T-helper 2 cell treated with Interferon-gamma antibody and Interleukin-4, amounts not matched to agents 5 μg/mL and 100 μg/mL, for 36 hours (primary cell): Measurements from ENCODE around the gene SCYL2.
"Not testable (repeated sequence)": the region's sequence is repeated elsewhere in the genome, so short reads cannot be mapped to it uniquely, and the experiment has no call there.

Experiments
- DNase-seq: peaks from one replicate; pipeline ENCODE4 v3.0.0; 2021; ENCODE audit warnings: low spot score
- H3K27ac Mint-ChIP-seq: one replicate; pipeline ENCODE4 v1.8.0; 2021; ENCODE audit warnings: mild to moderate bottlenecking, mixed read lengths
- H3K27me3 Mint-ChIP-seq: one replicate; pipeline ENCODE4 v1.8.0; 2021; ENCODE audit warnings: low read depth, mixed read lengths
- H3K36me3 Mint-ChIP-seq: one replicate; pipeline ENCODE4 v1.8.0; 2021; ENCODE audit warnings: low read depth, mixed read lengths
- H3K4me1 Mint-ChIP-seq: one replicate; pipeline ENCODE4 v1.8.0; 2021; ENCODE audit warnings: low read depth, mixed read lengths
- H3K4me3 Mint-ChIP-seq: one replicate; pipeline ENCODE4 v1.8.0; 2022; ENCODE audit warnings: mild to moderate bottlenecking, moderate library complexity, mixed read lengths
- H3K9me3 Mint-ChIP-seq: one replicate; pipeline ENCODE4 v1.8.0; 2021; ENCODE audit warnings: mixed read lengths

The SCYL2 gene

GRCh38 chr12:100243137-100243536, 23.8 kb upstream of the SCYL2 start:
- H3K4me1 Mint-ChIP-seq = no peaks in the 10 kb centered on the region
- no peaks in the 10 kb centered on the region for H3K9me3 Mint-ChIP-seq
- no peak overlapping the region for H3K4me3 Mint-ChIP-seq
- no peak for DNase-seq
- no peaks in the 10 kb centered on the region for H3K27me3 Mint-ChIP-seq
- H3K27ac Mint-ChIP-seq = no peak overlapping the region
- H3K36me3 Mint-ChIP-seq = no peaks in the 10 kb centered on the region

DNA sequence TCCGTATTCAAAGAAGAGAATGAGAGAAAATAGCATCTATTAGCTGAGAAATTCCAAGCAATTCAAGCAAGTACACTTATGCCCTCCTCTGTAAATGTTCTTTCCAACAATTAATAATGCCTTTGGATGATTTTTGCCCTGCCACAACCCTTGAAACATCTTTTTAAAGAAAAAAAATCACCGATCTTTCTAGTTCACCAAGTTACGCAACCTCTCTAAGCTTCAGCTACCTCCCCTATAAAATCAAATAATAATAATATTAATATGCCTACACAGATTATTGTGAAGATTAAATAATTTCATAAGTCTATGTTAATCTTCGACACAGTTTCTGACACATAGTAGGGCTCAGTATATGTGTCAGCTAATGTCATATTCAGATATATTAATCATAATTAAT, 19.2 kb upstream of the SCYL2 start:
- no peaks in the 10 kb centered on the region for H3K9me3 Mint-ChIP-seq
- no peak for DNase-seq
- H3K27me3 Mint-ChIP-seq = no peaks in the 10 kb centered on the region
- H3K4me3 Mint-ChIP-seq = no peak overlapping the region
- no peaks in the 10 kb centered on the region for H3K36me3 Mint-ChIP-seq
- H3K4me1 Mint-ChIP-seq = no peaks in the 10 kb centered on the region
- no peak overlapping the region for H3K27ac Mint-ChIP-seq

DNA sequence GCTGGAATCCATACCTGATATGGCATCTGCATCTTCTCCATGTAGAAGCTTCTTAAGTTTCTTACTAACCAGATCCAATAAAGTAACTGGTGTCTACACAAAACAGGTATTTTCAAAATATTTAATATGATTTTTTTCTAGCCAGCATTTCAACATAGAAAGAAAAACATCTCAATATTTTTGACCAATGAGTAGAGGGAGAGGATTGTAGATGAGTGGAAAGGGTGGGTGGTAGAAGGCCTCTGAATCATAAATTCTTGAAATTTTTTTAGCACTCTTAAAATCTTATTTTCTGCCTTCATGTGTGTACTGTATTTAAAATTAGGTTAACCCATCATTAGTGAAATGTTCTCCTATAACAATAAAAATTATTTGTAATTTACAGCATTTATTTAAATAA, 18.1 kb upstream of the SCYL2 start:
- Mint-ChIP-seq H3K4me3 (no peak overlapping the region), H3K4me1 (no peaks in the 10 kb centered on the region), H3K36me3 (no peaks in the 10 kb centered on the region), H3K9me3 (no peaks in the 10 kb centered on the region), H3K27me3 (no peaks in the 10 kb centered on the region), H3K27ac (no peak overlapping the region)
- no peak for DNase-seq

DNA sequence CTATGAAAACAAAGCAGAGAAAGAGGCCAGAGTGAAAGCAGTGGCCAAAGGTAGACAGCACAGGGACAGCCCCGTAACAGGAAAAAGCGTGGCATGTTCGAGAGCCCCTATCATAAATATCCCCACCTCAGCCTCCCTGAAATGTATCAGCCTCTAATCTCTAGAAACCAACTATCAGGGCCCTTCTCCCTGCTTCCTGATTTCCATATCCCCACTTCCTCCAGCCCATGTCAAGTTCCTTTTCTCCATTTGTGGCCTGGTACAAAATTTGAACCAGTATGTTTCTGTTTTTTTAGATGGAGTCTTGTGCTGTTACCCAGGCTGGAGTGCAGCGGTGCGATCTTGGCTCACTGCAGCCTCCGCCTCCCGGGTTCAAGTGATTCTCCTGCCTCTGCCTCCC, 17.0 kb upstream of the SCYL2 start:
- H3K4me3 Mint-ChIP-seq = no peak overlapping the region
- H3K36me3 Mint-ChIP-seq = no peaks in the 10 kb centered on the region
- H3K9me3 Mint-ChIP-seq = no peaks in the 10 kb centered on the region
- H3K27me3 Mint-ChIP-seq = no peaks in the 10 kb centered on the region
- H3K27ac Mint-ChIP-seq = no peak overlapping the region
- H3K4me1 Mint-ChIP-seq = no peaks in the 10 kb centered on the region
- DNase-seq = no peak

GRCh38 chr12:100251917-100252316, 15.1 kb upstream of the SCYL2 start:
- Mint-ChIP-seq H3K27ac (no peak overlapping the region), H3K4me1 (no peaks in the 10 kb centered on the region), H3K36me3 (no peaks in the 10 kb centered on the region), H3K27me3 (no peaks in the 10 kb centered on the region), H3K9me3 (no peaks in the 10 kb centered on the region), H3K4me3 (no peak overlapping the region)
- DNase-seq = no peak

DNA sequence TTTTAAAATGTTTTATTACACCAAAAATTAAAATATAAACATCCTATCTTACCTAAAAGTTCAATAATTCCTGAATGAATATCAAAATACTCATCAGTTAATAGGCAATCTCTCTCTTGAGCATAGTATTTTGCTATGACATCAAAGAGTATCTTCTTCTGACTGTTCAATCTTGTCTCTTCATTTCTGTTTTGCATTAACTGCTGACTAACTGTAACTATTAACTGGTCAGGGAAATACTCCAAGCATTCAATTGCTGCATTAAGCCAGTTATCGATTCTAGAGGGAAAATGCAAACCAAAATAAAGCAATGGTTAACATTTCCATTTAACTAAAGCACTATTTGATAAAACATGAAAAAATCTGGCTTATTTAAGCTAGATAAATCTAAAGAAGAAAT, 13.5 kb upstream of the SCYL2 start:
- Mint-ChIP-seq H3K36me3 (peaks cover 1% of the 10 kb centered on the region), H3K4me3 (no peak overlapping the region), H3K27me3 (no peaks in the 10 kb centered on the region), H3K4me1 (peaks cover 8% of the 10 kb centered on the region), H3K9me3 (no peaks in the 10 kb centered on the region), H3K27ac (no peak overlapping the region)
- DNase-seq = no peak

DNA sequence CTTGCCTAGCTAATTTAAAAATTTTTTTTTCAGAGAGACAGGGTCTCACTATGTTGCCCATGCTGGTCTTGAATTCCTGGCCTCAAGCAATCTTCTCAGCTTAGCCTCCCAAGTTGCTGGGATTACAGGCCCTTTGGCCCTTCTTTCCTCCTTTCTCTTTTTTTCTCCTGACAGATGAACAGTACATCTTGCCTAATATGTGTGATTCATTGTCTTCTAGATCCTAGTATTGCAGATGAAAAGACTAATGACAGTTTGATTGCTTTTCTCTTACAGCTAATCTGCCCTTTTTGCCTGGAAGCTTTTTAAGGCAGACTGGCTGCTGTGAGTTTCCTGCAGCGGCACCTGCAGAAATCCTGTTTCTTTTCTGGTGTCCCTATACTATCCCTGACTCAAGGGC, 12.1 kb upstream of the SCYL2 start:
- H3K9me3 Mint-ChIP-seq = no peaks in the 10 kb centered on the region
- no peak overlapping the region for H3K4me3 Mint-ChIP-seq
- H3K27ac Mint-ChIP-seq = no peak overlapping the region
- no peak for DNase-seq
- H3K36me3 Mint-ChIP-seq = peaks cover 1% of the 10 kb centered on the region
- H3K4me1 Mint-ChIP-seq = peaks cover 8% of the 10 kb centered on the region
- H3K27me3 Mint-ChIP-seq = no peaks in the 10 kb centered on the region

DNA sequence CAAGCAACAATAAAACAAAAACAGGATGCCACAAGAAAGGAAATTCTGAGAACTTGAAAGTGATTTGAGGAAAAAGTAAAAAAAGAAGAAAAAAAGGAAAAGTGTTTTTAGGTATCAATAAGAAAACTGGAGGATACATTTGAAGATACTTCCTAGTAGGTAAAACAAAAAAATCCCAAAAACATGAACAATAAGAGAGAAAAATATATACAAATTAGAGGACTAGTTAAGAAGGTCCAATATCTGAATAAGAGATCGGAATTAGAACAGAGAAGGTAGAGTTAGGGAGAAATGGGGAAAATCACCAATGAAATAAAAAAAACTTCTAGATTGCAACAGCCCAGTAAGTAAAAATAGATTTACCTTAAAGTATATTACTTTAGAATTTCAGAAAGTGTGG, 8.8 kb upstream of the SCYL2 start:
- peak overlapping the region; percentile 22 for H3K4me3 Mint-ChIP-seq
- H3K27ac Mint-ChIP-seq = no peak overlapping the region
- no peak for DNase-seq
- H3K9me3 Mint-ChIP-seq = no peaks in the 10 kb centered on the region
- no peaks in the 10 kb centered on the region for H3K27me3 Mint-ChIP-seq
- peaks cover 8% of the 10 kb centered on the region for H3K4me1 Mint-ChIP-seq
- peaks cover 1% of the 10 kb centered on the region for H3K36me3 Mint-ChIP-seq

DNA sequence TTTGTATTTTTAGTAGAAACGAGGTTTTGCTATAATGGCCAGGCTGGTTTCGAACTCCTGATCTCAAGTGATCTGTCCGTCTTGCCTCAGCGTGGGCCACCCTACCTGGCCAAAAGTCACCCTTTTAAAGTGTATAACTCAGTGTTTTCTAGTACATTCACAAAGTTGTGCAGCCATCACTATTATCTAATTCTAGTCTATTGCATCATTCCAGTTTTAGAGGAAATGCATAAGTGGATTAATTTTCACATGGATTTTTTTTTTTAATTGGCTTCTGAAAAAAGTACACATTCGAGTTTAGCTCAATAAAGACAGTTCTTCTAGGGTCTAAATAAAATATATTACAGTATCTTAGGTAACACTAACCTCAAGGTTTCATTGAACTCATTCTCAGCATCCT, 3.8 kb upstream of the SCYL2 start:
- H3K27ac Mint-ChIP-seq = no peak overlapping the region
- peaks cover 2% of the 10 kb centered on the region for H3K36me3 Mint-ChIP-seq
- H3K27me3 Mint-ChIP-seq = no peaks in the 10 kb centered on the region
- peaks cover 13% of the 10 kb centered on the region for H3K4me1 Mint-ChIP-seq
- no peaks in the 10 kb centered on the region for H3K9me3 Mint-ChIP-seq
- no peak overlapping the region for H3K4me3 Mint-ChIP-seq
- DNase-seq = no peak

- not testable (repeated sequence) for DNase-seq, H3K9me3 Mint-ChIP-seq, H3K4me3 Mint-ChIP-seq, H3K36me3 Mint-ChIP-seq, H3K27me3 Mint-ChIP-seq, H3K27ac Mint-ChIP-seq
- peaks cover 22% of the 10 kb centered on the region for H3K4me1 Mint-ChIP-seq
These were observed 1.9 kb upstream of the SCYL2 start for GRCh38 chr12:100265107-100265506.

- peaks cover 22% of the 10 kb centered on the region for H3K4me1 Mint-ChIP-seq
- no peak for DNase-seq
- H3K27ac Mint-ChIP-seq = peak overlapping the region; percentile 99
- peak overlapping the region; percentile 100 for H3K4me3 Mint-ChIP-seq
- no peaks in the 10 kb centered on the region for H3K9me3 Mint-ChIP-seq
- no peaks in the 10 kb centered on the region for H3K27me3 Mint-ChIP-seq
- peaks cover 6% of the 10 kb centered on the region for H3K36me3 Mint-ChIP-seq
These were observed 1.0 kb upstream of the SCYL2 start for GRCh38 chr12:100265732-100266584.

DNA sequence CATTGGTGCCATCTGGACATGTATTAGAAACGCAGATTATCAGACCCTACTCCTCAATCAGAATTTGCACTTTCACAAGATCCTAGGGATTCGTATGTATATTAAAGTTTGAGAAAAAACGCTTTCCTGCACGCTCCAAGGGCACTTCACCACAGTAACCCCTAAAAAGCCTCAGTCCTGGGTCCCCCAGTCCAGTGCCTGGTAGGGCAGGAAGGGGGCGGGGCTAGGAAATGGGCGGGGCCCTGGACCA, 467 bp upstream of the SCYL2 start:
- Mint-ChIP-seq H3K9me3 (no peaks in the 10 kb centered on the region), H3K4me3 (peak overlapping the region; percentile 100), H3K27me3 (no peaks in the 10 kb centered on the region), H3K4me1 (peaks cover 24% of the 10 kb centered on the region), H3K27ac (peak overlapping the region; percentile 99), H3K36me3 (peaks cover 7% of the 10 kb centered on the region)
- no peak for DNase-seq

DNA sequence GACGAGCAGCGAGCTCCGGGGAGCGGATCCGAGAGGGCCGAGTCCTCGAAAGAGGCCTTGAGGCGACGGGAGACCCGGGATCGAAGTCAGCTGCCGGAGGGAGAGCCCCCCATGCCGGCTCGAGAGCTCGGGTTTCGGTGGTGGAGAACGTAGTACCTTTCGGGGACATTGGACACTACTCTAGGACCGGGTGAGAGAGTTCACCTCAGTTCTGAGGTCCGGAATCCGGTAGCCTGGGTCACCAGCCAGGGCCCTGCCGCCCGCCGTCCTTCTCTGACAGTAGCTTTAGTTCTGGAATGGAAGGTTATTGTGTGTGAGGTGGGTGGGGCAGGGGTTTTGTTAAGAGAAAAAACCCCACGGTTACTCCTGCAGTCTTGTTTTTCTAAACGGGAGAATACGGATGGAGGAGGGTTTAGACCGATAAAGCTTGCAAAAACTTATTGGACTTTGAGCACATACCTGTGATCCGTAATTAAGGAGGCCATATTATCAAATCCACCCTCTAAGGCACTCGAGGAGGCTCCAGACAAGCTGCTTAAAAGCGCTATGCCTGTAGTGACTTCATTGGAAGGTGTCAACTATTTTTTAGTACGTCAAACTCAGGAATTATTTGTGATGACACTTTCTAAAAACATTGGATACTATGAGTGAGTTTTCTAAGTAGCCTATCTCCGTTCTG, 765 bp downstream of the SCYL2 start:
- peak; percentile 25 for DNase-seq
- H3K9me3 Mint-ChIP-seq = no peaks in the 10 kb centered on the region

GRCh38 chr12:100268835-100269564, 2.0 kb downstream of the SCYL2 start:
- DNase-seq = no peak
- H3K36me3 Mint-ChIP-seq = peaks cover 10% of the 10 kb centered on the region
- peak overlapping the region; percentile 14 for H3K27ac Mint-ChIP-seq
- peak overlapping the region; percentile 100 for H3K4me3 Mint-ChIP-seq
- H3K9me3 Mint-ChIP-seq = no peaks in the 10 kb centered on the region
- H3K4me1 Mint-ChIP-seq = peaks cover 38% of the 10 kb centered on the region
- no peaks in the 10 kb centered on the region for H3K27me3 Mint-ChIP-seq

More for the DNA sequence above, 765 bp downstream of the SCYL2 start:
- H3K27ac Mint-ChIP-seq = peak overlapping the region; percentile 99
- H3K27me3 Mint-ChIP-seq = no peaks in the 10 kb centered on the region
- H3K4me1 Mint-ChIP-seq = peaks cover 28% of the 10 kb centered on the region
- H3K4me3 Mint-ChIP-seq = peak overlapping the region; percentile 100
- peaks cover 10% of the 10 kb centered on the region for H3K36me3 Mint-ChIP-seq
